ENCODE data around the gene SCAMP2. TPM values are rescaled to one million over a fixed set of nuclear protein-coding genes. Genes with fewer than 3 reads are reported as not detected.

Gene SCAMP2
- total and polyA plus RNA-seq, 10 of the 15 experiments (the other 5 are each of a cell fraction or from before 2014, with no cell fraction given), result 10.9 to 158 (median 99.6) TPM

- TF ChIP-seq REST (IDR thresholded peaks at IDR 0.05; ENCODE audit: low read depth, low read length) (no peak), NBN (IDR thresholded peaks at IDR 0.05) (no peak), POLR2AphosphoS2 (IDR thresholded peaks at IDR 0.05; ENCODE audit: low read depth, low read length) (no peak), BCL11A (IDR thresholded peaks at IDR 0.05; ENCODE audit: low read depth, low read length) (no peak), MEF2B (IDR thresholded peaks at IDR 0.05; ENCODE audit: partially characterized antibody, poor library complexity, severe bottlenecking) (no peak), SUZ12 (IDR thresholded peaks at IDR 0.05; ENCODE audit: unreplicated experiment) (no peak)
- TF ChIP-seq, protein P1, sequence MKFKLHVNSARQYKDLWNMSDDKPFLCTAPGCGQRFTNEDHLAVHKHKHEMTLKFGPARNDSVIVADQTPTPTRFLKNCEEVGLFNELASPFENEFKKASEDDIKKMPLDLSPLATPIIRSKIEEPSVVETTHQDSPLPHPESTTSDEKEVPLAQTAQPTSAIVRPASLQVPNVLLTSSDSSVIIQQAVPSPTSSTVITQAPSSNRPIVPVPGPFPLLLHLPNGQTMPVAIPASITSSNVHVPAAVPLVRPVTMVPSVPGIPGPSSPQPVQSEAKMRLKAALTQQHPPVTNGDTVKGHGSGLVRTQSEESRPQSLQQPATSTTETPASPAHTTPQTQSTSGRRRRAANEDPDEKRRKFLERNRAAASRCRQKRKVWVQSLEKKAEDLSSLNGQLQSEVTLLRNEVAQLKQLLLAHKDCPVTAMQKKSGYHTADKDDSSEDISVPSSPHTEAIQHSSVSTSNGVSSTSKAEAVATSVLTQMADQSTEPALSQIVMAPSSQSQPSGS (IDR thresholded peaks at IDR 0.05; ENCODE audit: low read length), result no peak
Observed at GRCh38 chr15:74823324-74823723, 49.8 kb downstream of the SCAMP2 start (continued).

DNA sequence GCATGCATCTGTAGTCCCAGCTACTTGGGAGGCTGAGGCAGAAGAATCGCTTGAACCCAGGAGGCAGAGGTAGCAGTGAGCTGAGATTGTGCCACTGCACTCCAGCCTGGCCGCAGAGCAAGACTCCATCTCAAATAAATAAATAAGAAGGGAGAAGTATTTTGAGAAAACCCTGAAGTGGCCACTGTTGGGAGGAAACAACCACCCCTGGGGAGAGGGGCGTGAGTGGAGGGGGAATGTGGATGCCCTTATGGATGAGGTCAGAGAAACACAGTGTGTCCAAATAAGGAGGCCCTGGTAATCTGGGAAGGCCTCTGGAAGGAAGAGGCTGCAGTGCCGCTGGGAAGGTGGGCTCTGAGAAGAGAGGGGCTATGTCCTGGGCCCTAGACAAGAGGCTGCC lies 50.9 kb downstream of the SCAMP2 start:
- WGBS (ENCODE audit: insufficient coverage, insufficient replicate concordance, low lambda C conversion rate, missing lambda C conversion rate), result 64% methylated on average over 4 of the region's 4 CpGs
- SMC1A ChIA-PET (ENCODE audit: uncharacterized antibody, unreplicated experiment), result no interaction called here
- H3K79me2 ChIP-seq (ENCODE audit: control insufficient read depth, insufficient read depth, low read length), result no peaks in the 10 kb centered on the region
- TF ChIP-seq CREM (IDR thresholded peaks at IDR 0.05; ENCODE audit: low read depth) (no peak), TCF7 (IDR thresholded peaks at IDR 0.05; ENCODE audit: borderline replicate concordance) (no peak), MXI1 (IDR thresholded peaks at IDR 0.05; ENCODE audit: low read depth, low read length) (no peak), KLF5 (IDR thresholded peaks at IDR 0.05; ENCODE audit: partially characterized antibody) (no peak), STAT3 (IDR thresholded peaks at IDR 0.05; ENCODE audit: low read depth, low read length) (no peak), ZNF274 (IDR thresholded peaks at IDR 0.05; ENCODE audit: insufficient read depth, insufficient read length) (no peak), YY1 (IDR thresholded peaks at IDR 0.05; ENCODE audit: low read depth, low read length) (no peak), ZBED1 (IDR thresholded peaks at IDR 0.05; ENCODE audit: borderline replicate concordance) (no peak)
- TF ChIP-seq, protein P2, sequence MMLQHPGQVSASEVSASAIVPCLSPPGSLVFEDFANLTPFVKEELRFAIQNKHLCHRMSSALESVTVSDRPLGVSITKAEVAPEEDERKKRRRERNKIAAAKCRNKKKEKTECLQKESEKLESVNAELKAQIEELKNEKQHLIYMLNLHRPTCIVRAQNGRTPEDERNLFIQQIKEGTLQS (IDR thresholded peaks at IDR 0.05; ENCODE audit: borderline replicate concordance, extremely low read depth, low read depth, low read length), result no peak
- H3K27me3 ChIP-seq (replicated peaks in 1 of 2; ENCODE audit: control insufficient read depth in 2 of 2, insufficient read depth in 2 of 2, low read length in 1 of 2), result peaks cover 0 to 10% of the 10 kb centered on the region in 2 experiments; a peak in 3 of 4 replicates
- RAD21 ChIA-PET (ENCODE audit: unreplicated experiment), result no interaction called here
- no peak overlapping the region for H3K4me3 ChIP-seq
- DNase-seq (ENCODE audit: low read depth, low spot score) (no peak), FAIRE-seq (no peak), ATAC-seq (no peak)
- H3K9ac ChIP-seq (ENCODE audit: control insufficient read depth, insufficient read depth, low read length), result no peak overlapping the region
- H3K4me1 ChIP-seq (ENCODE audit: control insufficient read depth, insufficient read depth, low read length), result peaks cover 16% of the 10 kb centered on the region
- intact Hi-C loops (cut with micrococcal nuclease; ENCODE audit: unreplicated experiment), result no loop called here
- no peaks in the 10 kb centered on the region for H4K20me1 ChIP-seq (ENCODE audit: control insufficient read depth, insufficient read depth)
- no peak overlapping the region for H2AFZ ChIP-seq (ENCODE audit: control insufficient read depth, low read depth, low read length)
- no TSS peak for BruUV-seq (replicated peaks)
- in situ Hi-C loops (cut with MboI), result no loop called here
- no peaks in the 10 kb centered on the region for H3K36me3 ChIP-seq (ENCODE audit: control insufficient read depth in 2 of 2, insufficient read depth in 2 of 2, low read length in 1 of 2)
- POLR2A ChIA-PET, result no interaction called here
- CTCF ChIA-PET, result interaction anchor here (1.2 to 2.3 kb wide), 6 partner anchors 13 to 187 kb away, joined by 3 to 12 read pairs (median 3); no protein-coding TSS in a partner anchor
- H3K4me2 ChIP-seq (ENCODE audit: control insufficient read depth, insufficient read depth), result no peak overlapping the region
- H3K9me3 ChIP-seq (replicated peaks; ENCODE audit: control insufficient read depth, insufficient read depth, low read length), result no peaks in the 10 kb centered on the region
- H3K27ac ChIP-seq (ENCODE audit: control insufficient read depth, insufficient read depth), result no peak overlapping the region
